HUDEP-2 (cell line): ENCODE measurements around the gene CCDC3.

Experiments used
- DNase-seq, 76 experiments: peaks; one replicate each; lab custom pipeline; 2025; ENCODE audit not compliant: unreplicated experiment in 76 of 76; lab: John Stamatoyannopoulos, UW

Gene CCDC3

GRCh38 chr10:12928571-12928970 is 72.9 kb downstream of the CCDC3 start:
- no peak for DNase-seq

- DNase-seq = no peak
Measured at GRCh38 chr10:12927896-12928295, 73.6 kb downstream of the CCDC3 start.

GRCh38 chr10:12925845-12926244 is 75.7 kb downstream of the CCDC3 start:
- DNase-seq = no peak

GRCh38 chr10:12924911-12925310 is 76.6 kb downstream of the CCDC3 start:
- DNase-seq = no peak

GRCh38 chr10:12922117-12922900 is 79.2 kb downstream of the CCDC3 start:
- no peak for DNase-seq

- no peak for DNase-seq
Measured at GRCh38 chr10:12921163-12921562, 80.3 kb downstream of the CCDC3 start.

GRCh38 chr10:12919574-12919973 is 81.9 kb downstream of the CCDC3 start:
- no peak for DNase-seq

GRCh38 chr10:12916587-12916986 is 84.9 kb downstream of the CCDC3 start:
- no peak for DNase-seq

- no peak for DNase-seq
Measured at GRCh38 chr10:12915637-12916168, 85.8 kb downstream of the CCDC3 start.

- no peak for DNase-seq
Measured at GRCh38 chr10:12914111-12914510, 87.4 kb downstream of the CCDC3 start.

- DNase-seq = no peak
Measured at GRCh38 chr10:12911795-12912194, 89.7 kb downstream of the CCDC3 start.

GRCh38 chr10:12910835-12911234 is 90.7 kb downstream of the CCDC3 start:
- DNase-seq = no peak

GRCh38 chr10:12909836-12910185 is 91.7 kb downstream of the CCDC3 start:
- no peak for DNase-seq

GRCh38 chr10:12909182-12909835 is 92.2 kb downstream of the CCDC3 start:
- DNase-seq = no peak

- no peak for DNase-seq
Measured at GRCh38 chr10:12908773-12909172, 92.7 kb downstream of the CCDC3 start.

GRCh38 chr10:12907656-12908055 is 93.9 kb downstream of the CCDC3 start:
- DNase-seq = no peak

GRCh38 chr10:12906051-12906541 is 95.4 kb downstream of the CCDC3 start:
- DNase-seq = no peak

- DNase-seq = no peak
Measured at GRCh38 chr10:12905067-12905466, 96.4 kb downstream of the CCDC3 start.

- no peak for DNase-seq
Measured at GRCh38 chr10:12902851-12903358, 98.6 kb downstream of the CCDC3 start.

- peak in 40 of 76 experiments; percentile 0 to 49 (median 18) for DNase-seq
Measured at GRCh38 chr10:12902135-12902572, 99.4 kb downstream of the CCDC3 start.

- DNase-seq = no peak
Measured at GRCh38 chr10:12899546-12899945, 102.0 kb downstream of the CCDC3 start.

GRCh38 chr10:12898271-12898670 is 103.2 kb downstream of the CCDC3 start:
- no peak for DNase-seq
